Suprapubic skin (tissue), 4 donors: ENCODE results near the gene FAM193A. TPM values are rescaled to one million over a fixed set of nuclear protein-coding genes. Genes with fewer than 3 reads are reported as not detected.
"Not testable (repeated sequence)": the region's sequence is repeated elsewhere in the genome, so short reads cannot be mapped to it uniquely, and the experiment has no call there.

ENCODE experiments used
- DNase-seq, 2 donors: peaks; one replicate each; pipeline ENCODE4 v3.0.0-alpha.2; 2019; ENCODE audit warnings: low spot score in 2 of 2
- H3K27ac ChIP-seq: fragments of 200-600 bp; sonication (generic); one replicate; pipeline ENCODE4 v1.5.1; 2019
- H3K27me3 ChIP-seq: fragments of 200-600 bp; sonication (generic); one replicate; pipeline ENCODE4 v1.5.1; 2019
- H3K36me3 ChIP-seq: fragments of 200-600 bp; sonication (generic); one replicate; pipeline ENCODE4 v1.5.1; 2019
- H3K4me1 ChIP-seq: fragments of 200-600 bp; sonication (generic); one replicate; pipeline ENCODE4 v1.5.1; 2019
- H3K4me3 ChIP-seq: fragments of 200-600 bp; sonication (generic); one replicate; pipeline ENCODE4 v1.5.1; 2019; ENCODE audit warnings: mild to moderate bottlenecking
- H3K9me3 ChIP-seq: fragments of 200-600 bp; sonication (generic); one replicate; pipeline ENCODE4 v1.5.1; 2019
- EP300 ChIP-seq: sonication (generic); formaldehyde crosslinking; IDR thresholded peaks from one replicate; pipeline ENCODE4 v1.6.1; 2017; ENCODE audit warnings: antibody characterized with exemption
- POLR2A ChIP-seq, 2 donors: fragments of 450-650 bp; IDR thresholded peaks; one replicate each; pipeline ENCODE4 v1.6.1; 2017; ENCODE audit warnings: antibody characterized with exemption in 2 of 2, mild to moderate bottlenecking in 2 of 2, moderate library complexity in 2 of 2
- POLR2AphosphoS5 ChIP-seq, 3 donors: sonication (generic); formaldehyde crosslinking; IDR thresholded peaks; one replicate each; pipeline ENCODE4 v1.6.1; 2017; ENCODE audit warnings: antibody characterized with exemption in 3 of 3
- WGBS: methylation state at CpG from one replicate; pipeline ENCODE4 v1.1.5; 2018; 5-methylcytosine and 5-hydroxymethylcytosine counted together
- total RNA-seq, 4 donors: library from RNA; depleted of rRNA; stranded (reverse); fragments of >200 nt; gene quantifications; one replicate each; pipeline ENCODE4 v1.1.0, GENCODE V29; 2016
- TF ChIP-seq, protein P1 (sequence below), 2 donors: fragments of 200-600 bp in 1 of 2; fragments of 450-650 bp in 1 of 2; sonication (generic) in 1 of 2; IDR thresholded peaks; one replicate each; pipeline ENCODE4 v1.5.1; 2016 to 2019; ENCODE audit warnings: antibody characterized with exemption in 2 of 2, mild to moderate bottlenecking in 1 of 2, moderate library complexity in 1 of 2

The FAM193A gene
- total RNA-seq, 4 donors from 2014 or later = 23.6 to 45.0 (median 29.3) TPM

DNA sequence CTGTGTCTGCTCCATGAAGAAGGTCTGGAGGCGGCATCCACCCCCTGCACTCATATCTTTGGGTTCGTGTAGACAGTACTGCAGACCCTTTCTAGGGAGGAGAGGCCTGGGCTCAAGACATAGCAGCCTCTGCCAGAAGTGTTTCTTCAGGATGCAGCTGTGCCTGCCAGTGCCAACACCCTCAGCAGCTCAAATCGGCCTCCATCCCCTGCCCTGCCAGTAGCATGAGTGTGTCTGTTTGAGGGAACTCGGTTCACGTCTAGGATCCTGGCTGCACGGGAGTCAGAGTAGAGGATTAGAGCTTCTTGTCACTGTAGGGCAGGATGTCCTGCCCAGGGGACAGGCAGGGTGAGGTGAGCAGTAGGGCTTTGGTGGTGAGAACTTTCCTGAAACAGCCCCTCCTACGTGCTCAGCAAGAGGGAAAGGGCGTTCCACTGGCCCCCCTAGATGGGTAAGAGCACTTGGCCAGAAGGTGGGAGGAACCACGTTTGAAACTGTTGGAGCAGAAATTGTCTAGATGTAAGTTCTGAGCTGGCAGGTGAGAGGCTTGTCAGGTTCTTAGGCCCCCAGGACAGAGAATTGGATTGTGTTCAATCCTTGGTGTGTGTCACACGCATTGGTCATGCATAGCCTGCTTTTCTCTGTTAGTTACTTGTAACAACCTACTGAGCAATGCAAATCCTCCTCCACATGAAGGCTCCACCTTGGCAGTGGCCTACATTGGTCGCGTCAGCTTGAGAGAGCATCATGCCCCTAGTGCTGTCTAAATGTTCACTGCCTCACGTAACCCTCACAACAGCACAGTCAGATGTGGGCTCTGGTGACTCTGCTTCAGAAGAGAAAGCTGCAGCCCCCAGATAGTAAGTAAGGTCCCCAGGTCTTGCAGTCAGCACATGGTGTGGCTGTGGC, 25.8 kb upstream of the FAM193A start:
- peaks cover 75% of the 10 kb centered on the region for H3K36me3 ChIP-seq
- H3K27ac ChIP-seq = no peak overlapping the region
- no peaks in the 10 kb centered on the region for H3K9me3 ChIP-seq
- no peaks in the 10 kb centered on the region for H3K4me1 ChIP-seq
- DNase-seq = no peak
- no peak for TF ChIP-seq POLR2AphosphoS5 (IDR thresholded peaks at IDR 0.05)
- no peak for TF ChIP-seq EP300
- TF ChIP-seq, protein P1, sequence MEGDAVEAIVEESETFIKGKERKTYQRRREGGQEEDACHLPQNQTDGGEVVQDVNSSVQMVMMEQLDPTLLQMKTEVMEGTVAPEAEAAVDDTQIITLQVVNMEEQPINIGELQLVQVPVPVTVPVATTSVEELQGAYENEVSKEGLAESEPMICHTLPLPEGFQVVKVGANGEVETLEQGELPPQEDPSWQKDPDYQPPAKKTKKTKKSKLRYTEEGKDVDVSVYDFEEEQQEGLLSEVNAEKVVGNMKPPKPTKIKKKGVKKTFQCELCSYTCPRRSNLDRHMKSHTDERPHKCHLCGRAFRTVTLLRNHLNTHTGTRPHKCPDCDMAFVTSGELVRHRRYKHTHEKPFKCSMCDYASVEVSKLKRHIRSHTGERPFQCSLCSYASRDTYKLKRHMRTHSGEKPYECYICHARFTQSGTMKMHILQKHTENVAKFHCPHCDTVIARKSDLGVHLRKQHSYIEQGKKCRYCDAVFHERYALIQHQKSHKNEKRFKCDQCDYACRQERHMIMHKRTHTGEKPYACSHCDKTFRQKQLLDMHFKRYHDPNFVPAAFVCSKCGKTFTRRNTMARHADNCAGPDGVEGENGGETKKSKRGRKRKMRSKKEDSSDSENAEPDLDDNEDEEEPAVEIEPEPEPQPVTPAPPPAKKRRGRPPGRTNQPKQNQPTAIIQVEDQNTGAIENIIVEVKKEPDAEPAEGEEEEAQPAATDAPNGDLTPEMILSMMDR (IDR thresholded peaks at IDR 0.05) = no peak
- no peak for TF ChIP-seq POLR2A (IDR thresholded peaks at IDR 0.05)
- no peaks in the 10 kb centered on the region for H3K27me3 ChIP-seq
- no peak overlapping the region for H3K4me3 ChIP-seq
- WGBS = 90% methylated on average over 13 of the region's 13 CpGs

DNA sequence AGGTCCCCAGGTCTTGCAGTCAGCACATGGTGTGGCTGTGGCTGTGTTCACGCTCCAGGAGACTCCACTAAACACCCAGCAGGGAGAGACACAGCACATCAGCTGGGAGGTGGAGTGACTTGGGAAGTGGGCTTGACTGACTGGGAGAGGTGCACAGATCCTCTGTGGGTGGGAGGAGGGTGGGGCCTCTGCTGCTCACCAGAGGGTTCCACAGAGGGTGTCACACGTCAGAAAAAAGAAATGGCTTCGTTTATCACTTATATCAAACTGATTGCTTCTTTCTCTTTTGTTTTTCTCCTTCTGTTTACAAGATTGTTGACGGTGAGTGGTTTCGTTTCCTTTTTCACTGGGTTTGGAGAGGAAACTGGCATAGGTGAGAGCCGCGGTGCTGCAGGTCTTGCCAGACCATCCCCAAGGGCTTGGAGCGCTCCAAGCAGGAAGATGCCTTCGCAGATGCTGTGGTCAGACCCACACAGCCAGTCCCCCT, 24.8 kb upstream of the FAM193A start:
- no peak for DNase-seq
- 83% methylated on average over 8 of the region's 9 CpGs for WGBS

DNA sequence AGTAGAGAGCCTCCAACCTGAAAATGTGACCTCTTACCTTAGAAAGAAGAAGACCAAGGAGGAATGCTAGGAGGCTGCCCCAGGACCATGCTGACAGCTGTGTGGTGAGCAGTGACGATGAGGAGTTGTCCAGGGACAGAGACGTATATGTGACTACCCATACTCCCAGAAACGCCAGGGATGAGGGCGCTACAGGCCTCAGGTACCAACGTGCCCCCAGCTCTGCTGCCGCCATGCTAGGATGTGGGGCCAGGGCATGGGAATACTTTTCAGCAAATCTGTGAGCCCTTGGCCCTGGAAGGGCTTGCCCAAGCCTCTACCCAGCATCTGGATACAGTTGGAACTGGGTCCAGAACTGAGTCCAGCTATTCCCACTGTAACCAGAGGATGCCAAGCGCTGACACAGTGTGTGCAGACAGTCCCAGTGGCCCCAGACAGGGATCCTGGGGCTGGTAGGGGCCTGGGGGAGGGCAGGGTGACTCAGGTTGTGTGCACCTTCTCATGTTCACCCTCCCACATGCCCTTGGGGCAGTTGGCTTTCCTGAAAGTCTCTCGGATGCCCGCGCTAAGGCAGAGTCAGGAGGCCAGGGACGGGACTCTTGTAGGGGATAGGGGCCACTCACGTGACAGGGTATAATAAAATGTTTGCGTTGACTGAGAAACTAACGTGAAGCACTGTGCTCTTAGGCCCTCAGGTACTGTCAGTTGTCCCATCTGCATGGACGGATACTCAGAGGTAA, 23.9 kb upstream of the FAM193A start:
- 87% methylated on average over 14 of the region's 15 CpGs for WGBS
- Histone ChIP-seq H3K4me1 (no peaks in the 10 kb centered on the region), H3K36me3 (peaks cover 75% of the 10 kb centered on the region), H3K4me3 (no peak overlapping the region), H3K27me3 (no peaks in the 10 kb centered on the region), H3K27ac (no peak overlapping the region), H3K9me3 (no peaks in the 10 kb centered on the region)
- TF ChIP-seq EP300 = no peak
- TF ChIP-seq, protein P1 (IDR thresholded peaks at IDR 0.05) = no peak
- TF ChIP-seq POLR2A (IDR thresholded peaks at IDR 0.05) = no peak
- no peak for TF ChIP-seq POLR2AphosphoS5 (IDR thresholded peaks at IDR 0.05)
- DNase-seq = no peak

More for the DNA sequence above, 24.8 kb upstream of the FAM193A start:
- no peaks in the 10 kb centered on the region for H3K9me3 ChIP-seq
- TF ChIP-seq POLR2AphosphoS5 (IDR thresholded peaks at IDR 0.05) (no peak), POLR2A (IDR thresholded peaks at IDR 0.05) (no peak)
- TF ChIP-seq, protein P1 (IDR thresholded peaks at IDR 0.05) = peak in 1 of 2 donors; percentile 6
- no peaks in the 10 kb centered on the region for H3K4me1 ChIP-seq
- no peak overlapping the region for H3K27ac ChIP-seq
- H3K27me3 ChIP-seq = no peaks in the 10 kb centered on the region
- H3K4me3 ChIP-seq = no peak overlapping the region
- H3K36me3 ChIP-seq = peaks cover 82% of the 10 kb centered on the region

DNA sequence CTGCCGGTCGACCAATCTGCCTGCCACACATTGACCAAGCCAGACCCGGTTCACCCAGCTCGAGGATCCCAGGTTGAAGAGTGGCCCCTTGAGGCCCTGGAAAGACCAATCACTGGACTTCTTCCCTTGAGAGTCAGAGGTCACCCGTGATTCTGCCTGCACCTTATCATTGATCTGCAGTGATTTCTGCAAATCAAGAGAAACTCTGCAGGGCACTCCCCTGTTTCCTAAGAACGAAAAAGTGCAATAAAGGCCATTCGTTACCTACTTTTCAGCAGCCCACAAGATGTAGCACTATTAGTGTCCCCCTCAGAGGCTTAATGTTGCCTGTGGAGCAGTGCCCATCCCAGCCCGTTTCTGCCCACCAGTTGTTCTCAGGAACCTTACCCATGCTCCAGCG, 22.3 kb upstream of the FAM193A start:
- peaks cover 61% of the 10 kb centered on the region for H3K36me3 ChIP-seq

DNA sequence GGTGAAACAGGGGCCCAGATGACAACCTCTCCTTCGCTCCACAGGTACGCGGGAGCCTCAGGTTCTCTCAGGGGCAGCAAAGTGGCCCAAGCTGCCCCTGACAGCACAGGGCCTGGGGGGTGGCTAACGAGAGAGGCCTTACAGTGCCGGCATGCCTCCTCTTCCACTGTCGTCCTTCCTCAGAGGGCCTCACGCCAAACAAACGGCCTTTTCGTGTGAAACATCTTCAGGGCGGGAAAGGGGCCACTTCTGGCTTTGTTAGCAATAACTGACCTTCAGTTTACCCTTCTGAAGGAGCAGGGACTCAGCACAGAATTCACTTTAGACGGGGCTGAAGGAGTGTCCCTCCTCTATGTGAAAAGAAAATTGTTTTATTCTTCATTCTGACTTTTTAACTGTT, 21.5 kb upstream of the FAM193A start:
- not testable (repeated sequence) for H3K4me3 ChIP-seq, H3K9me3 ChIP-seq, H3K27me3 ChIP-seq, H3K27ac ChIP-seq, DNase-seq, H3K4me1 ChIP-seq
- WGBS = 87% methylated on average over 10 of the region's 11 CpGs
- H3K36me3 ChIP-seq = peaks cover 54% of the 10 kb centered on the region

More for the DNA sequence above, 22.3 kb upstream of the FAM193A start:
- not testable (repeated sequence) for H3K4me3 ChIP-seq, H3K27me3 ChIP-seq, H3K9me3 ChIP-seq, H3K27ac ChIP-seq, H3K4me1 ChIP-seq, DNase-seq
- 94% methylated on average over 8 of the region's 9 CpGs for WGBS
